SHP77 treated with DMSO at 0.1 percent for 48 hours (cell line): Measurements from ENCODE around the gene TUSC2.

Experiments used
- DNase-seq: peaks from one replicate; lab custom pipeline; 2025; lab: John Stamatoyannopoulos, UW

The TUSC2 gene

GRCh38 chr3:50327943-50328691, at the start of gene TUSC2:
TSS of gene TUSC2 (minus strand) at chr3:50328223. CDS start at chr3:50328099, 124 bp downstream.
- DNase-seq, result peak; percentile 76

- no peak for DNase-seq
Observed at GRCh38 chr3:50375258-50375931, 47.4 kb upstream of the TUSC2 start.

- DNase-seq, result no peak
Observed at GRCh38 chr3:50374363-50375257, 46.6 kb upstream of the TUSC2 start.

GRCh38 chr3:50373146-50374051, 45.4 kb upstream of the TUSC2 start:
- no peak for DNase-seq

- no peak for DNase-seq
Observed at GRCh38 chr3:50372349-50372748, 44.3 kb upstream of the TUSC2 start.

GRCh38 chr3:50371133-50371685, 43.2 kb upstream of the TUSC2 start:
- DNase-seq, result no peak

- peak; percentile 32 for DNase-seq
Observed at GRCh38 chr3:50370594-50370993, 42.6 kb upstream of the TUSC2 start.

- no peak for DNase-seq
Observed at GRCh38 chr3:50369012-50369670, 41.1 kb upstream of the TUSC2 start.

GRCh38 chr3:50365842-50366220, 37.8 kb upstream of the TUSC2 start:
- no peak for DNase-seq

- peak; percentile 38 for DNase-seq
Observed at GRCh38 chr3:50365080-50365841, 37.2 kb upstream of the TUSC2 start.

GRCh38 chr3:50364573-50365079, 36.6 kb upstream of the TUSC2 start:
- no peak for DNase-seq

- DNase-seq, result no peak
Observed at GRCh38 chr3:50359760-50360110, 31.7 kb upstream of the TUSC2 start.

GRCh38 chr3:50358911-50359759, 31.1 kb upstream of the TUSC2 start, which contains the start of gene TMEM115:
TSS of gene TMEM115 (minus strand) at chr3:50359521. CDS start at chr3:50359063, 458 bp downstream.
- DNase-seq, result peak; percentile 96

GRCh38 chr3:50358355-50358910, 30.4 kb upstream of the TUSC2 start:
- DNase-seq, result no peak

GRCh38 chr3:50357481-50357880, 29.5 kb upstream of the TUSC2 start:
- no peak for DNase-seq

GRCh38 chr3:50356553-50356952, 28.5 kb upstream of the TUSC2 start:
- no peak for DNase-seq

- DNase-seq, result no peak
Observed at GRCh38 chr3:50355829-50356552, 28.0 kb upstream of the TUSC2 start.

GRCh38 chr3:50354850-50355249, 26.8 kb upstream of the TUSC2 start:
- DNase-seq, result no peak
